Epithelial cell of proximal tubule (primary cell): ENCODE data around the gene ARF5. TPM values are rescaled to one million over a fixed set of nuclear protein-coding genes. Genes with fewer than 3 reads are reported as not detected.
"Not testable (repeated sequence)": the region's sequence is repeated elsewhere in the genome, so short reads cannot be mapped to it uniquely, and the experiment has no call there.

ENCODE experiments used
- DNase-seq: peaks from one replicate; pipeline ENCODE4 v3.0.0-alpha.2; 2011; ENCODE audit warnings: low read depth
- H3K4me3 ChIP-seq: 2 replicates; pipeline ENCODE4 v1.5.1; 2011; ENCODE audit warnings: low read depth, mild to moderate bottlenecking, low read length
- total RNA-seq: library from RNA; depleted of rRNA; stranded (reverse); fragments of >200 nt; gene quantifications from 2 replicates; pipeline ENCODE4 v1.2.3, GENCODE V29; 2015
- TF ChIP-seq, protein P1 (sequence below): conservative IDR thresholded peaks from 2 replicates; pipeline ENCODE4 v1.5.1; 2012; ENCODE audit warnings: low read depth, mild to moderate bottlenecking, low read length

Gene ARF5
- total RNA-seq, 1 donor from 2014 or later: 252 TPM

- TF ChIP-seq, protein P1, sequence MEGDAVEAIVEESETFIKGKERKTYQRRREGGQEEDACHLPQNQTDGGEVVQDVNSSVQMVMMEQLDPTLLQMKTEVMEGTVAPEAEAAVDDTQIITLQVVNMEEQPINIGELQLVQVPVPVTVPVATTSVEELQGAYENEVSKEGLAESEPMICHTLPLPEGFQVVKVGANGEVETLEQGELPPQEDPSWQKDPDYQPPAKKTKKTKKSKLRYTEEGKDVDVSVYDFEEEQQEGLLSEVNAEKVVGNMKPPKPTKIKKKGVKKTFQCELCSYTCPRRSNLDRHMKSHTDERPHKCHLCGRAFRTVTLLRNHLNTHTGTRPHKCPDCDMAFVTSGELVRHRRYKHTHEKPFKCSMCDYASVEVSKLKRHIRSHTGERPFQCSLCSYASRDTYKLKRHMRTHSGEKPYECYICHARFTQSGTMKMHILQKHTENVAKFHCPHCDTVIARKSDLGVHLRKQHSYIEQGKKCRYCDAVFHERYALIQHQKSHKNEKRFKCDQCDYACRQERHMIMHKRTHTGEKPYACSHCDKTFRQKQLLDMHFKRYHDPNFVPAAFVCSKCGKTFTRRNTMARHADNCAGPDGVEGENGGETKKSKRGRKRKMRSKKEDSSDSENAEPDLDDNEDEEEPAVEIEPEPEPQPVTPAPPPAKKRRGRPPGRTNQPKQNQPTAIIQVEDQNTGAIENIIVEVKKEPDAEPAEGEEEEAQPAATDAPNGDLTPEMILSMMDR: no peak
- no peak overlapping the region for H3K4me3 ChIP-seq
- DNase-seq: no peak
Measured at GRCh38 chr7:127556404-127556803, 31.8 kb upstream of the ARF5 start.

DNA sequence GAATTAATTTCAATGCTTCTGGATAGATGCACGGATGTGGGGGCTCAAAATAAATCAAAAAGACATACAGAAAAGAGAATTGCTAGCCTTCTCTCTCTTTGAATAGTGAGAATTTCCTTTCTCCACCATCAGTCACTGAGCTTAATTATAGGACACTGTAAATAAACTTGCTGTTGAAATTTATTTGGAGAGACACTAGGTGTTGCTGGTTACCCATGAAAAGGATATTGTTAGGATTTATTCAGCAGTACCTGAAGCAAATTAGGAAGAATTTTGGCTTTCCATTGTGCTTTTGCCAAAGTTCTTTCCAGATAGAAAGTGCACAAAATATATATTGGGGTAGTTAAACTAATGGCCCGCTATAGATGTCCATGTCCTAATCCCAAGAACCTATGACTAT, 30.4 kb upstream of the ARF5 start:
- TF ChIP-seq, protein P1: no peak
- H3K4me3 ChIP-seq: no peak overlapping the region
- no peak for DNase-seq

- TF ChIP-seq, protein P1: no peak
- no peak overlapping the region for H3K4me3 ChIP-seq
- no peak for DNase-seq
Measured at GRCh38 chr7:127566242-127566641, 22.0 kb upstream of the ARF5 start.

DNA sequence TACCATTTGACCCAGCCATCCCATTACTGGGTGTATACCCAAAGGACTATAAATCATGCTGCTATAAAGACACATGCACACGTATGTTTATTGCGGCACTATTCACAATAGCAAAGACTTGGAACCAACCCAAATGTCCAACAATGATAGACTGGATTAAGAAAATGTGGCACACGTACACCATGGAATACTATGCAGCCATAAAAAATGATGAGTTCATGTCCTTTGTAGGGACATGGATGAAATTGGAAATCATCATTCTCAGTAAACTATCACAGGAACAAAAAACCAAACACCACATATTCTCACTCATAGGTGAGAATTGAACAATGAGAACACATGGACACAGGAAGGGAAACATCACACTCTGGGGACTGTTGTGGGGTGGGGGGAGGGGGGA, 20.2 kb upstream of the ARF5 start:
- DNase-seq, H3K4me3 ChIP-seq: not testable (repeated sequence)

DNA sequence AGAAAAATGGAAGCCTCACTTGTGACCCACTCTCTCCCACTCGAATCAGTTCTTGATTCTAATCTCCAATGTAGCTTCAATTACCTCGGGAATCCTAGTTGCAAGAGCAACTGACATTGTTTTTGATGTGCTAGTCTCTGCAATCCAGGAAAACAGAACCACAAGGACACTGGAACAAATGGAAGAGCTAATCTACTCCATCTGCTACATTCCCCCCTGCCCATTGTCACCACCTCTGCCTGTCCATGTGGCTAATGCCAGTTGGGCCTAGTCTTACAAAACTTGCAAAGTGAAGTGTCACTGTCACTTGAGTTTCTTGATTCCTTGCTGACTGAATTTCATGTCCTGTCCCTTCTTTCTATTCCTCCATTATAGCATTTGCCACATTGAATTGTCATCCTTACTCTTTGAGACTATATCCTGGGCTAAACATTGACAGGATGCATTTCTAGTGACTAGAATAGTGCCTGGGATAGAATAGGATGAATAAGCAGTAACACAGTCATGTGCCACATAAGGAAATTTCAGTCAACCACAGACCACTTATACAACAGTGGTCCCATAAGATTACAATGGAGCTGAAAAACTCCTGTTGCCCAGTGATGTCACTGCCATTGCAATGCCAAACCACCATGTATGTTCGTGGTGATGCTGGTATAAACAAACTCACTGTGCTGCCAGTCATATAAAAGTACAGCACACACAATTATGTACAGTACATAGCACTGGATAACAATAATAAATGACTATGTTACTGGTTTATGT, 16.3 kb upstream of the ARF5 start:
- TF ChIP-seq, protein P1: no peak
- H3K4me3 ChIP-seq: no peak overlapping the region
- DNase-seq: no peak

- no peak overlapping the region for H3K4me3 ChIP-seq
- DNase-seq: no peak
- TF ChIP-seq, protein P1: peak; percentile 48
Measured at GRCh38 chr7:127578036-127578684, 10.1 kb upstream of the ARF5 start.

DNA sequence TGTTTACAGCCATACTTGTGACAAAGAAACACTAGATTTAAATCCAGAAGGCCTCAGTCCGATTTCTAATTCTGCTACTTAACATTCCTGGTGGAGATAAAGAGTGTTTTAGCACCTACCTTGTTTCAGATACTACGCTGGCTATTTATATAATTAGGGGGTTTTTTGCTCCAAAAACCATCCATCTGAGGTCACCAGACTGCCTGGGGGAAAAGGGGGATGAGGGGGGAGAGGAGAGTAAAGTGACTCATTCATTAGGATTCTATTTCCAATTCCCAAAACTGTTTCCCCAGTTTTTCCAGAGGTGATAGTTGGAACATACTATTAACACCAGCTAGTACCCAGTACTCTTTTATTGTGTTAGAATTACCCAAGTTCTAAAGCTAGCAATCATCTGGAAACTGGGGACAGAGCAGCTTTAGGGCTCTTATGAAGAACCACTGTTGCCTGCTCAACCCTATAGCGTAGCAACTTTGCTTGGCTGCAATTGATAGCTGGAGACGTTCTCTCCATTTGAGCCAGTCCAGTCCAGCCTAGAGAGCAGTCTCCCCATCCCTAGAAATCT, 9.4 kb upstream of the ARF5 start:
- TF ChIP-seq, protein P1: no peak
- no peak overlapping the region for H3K4me3 ChIP-seq
- DNase-seq: no peak
